Measurements from ENCODE around the gene MAP1S.
"Not testable (repeated sequence)": the region's sequence is repeated elsewhere in the genome, so short reads cannot be mapped to it uniquely, and the experiment has no call there.

The MAP1S gene

GRCh38 chr19:17762505-17763229, 43.4 kb downstream of the MAP1S start:
- peak; percentile 68 for DNase-seq (ENCODE audit: low spot score)

- no peak for DNase-seq (ENCODE audit: low spot score)
Observed at GRCh38 chr19:17764348-17764747, 45.1 kb downstream of the MAP1S start.

GRCh38 chr19:17765069-17765618, 45.9 kb downstream of the MAP1S start:
- no peak for DNase-seq (ENCODE audit: low spot score)

GRCh38 chr19:17766543-17767131, 47.4 kb downstream of the MAP1S start:
- DNase-seq (ENCODE audit: low spot score), result no peak

GRCh38 chr19:17767559-17767958, 48.3 kb downstream of the MAP1S start:
- DNase-seq (ENCODE audit: low spot score), result no peak

- no peak for DNase-seq (ENCODE audit: low spot score)
Observed at GRCh38 chr19:17770613-17771012, 51.3 kb downstream of the MAP1S start.

GRCh38 chr19:17772172-17772571, 52.9 kb downstream of the MAP1S start:
- no peak for DNase-seq (ENCODE audit: low spot score)

GRCh38 chr19:17775245-17775927, 56.1 kb downstream of the MAP1S start:
- peak; percentile 31 for DNase-seq (ENCODE audit: low spot score)

- no peak for DNase-seq (ENCODE audit: low spot score)
Observed at GRCh38 chr19:17775991-17776803, 56.9 kb downstream of the MAP1S start.

GRCh38 chr19:17777840-17778239, 58.6 kb downstream of the MAP1S start:
- not testable (repeated sequence) for DNase-seq (ENCODE audit: low spot score)

- peak; percentile 71 for DNase-seq (ENCODE audit: low spot score)
Observed at GRCh38 chr19:17778251-17778967, 59.1 kb downstream of the MAP1S start.

- DNase-seq (ENCODE audit: low spot score), result peak; percentile 85
Observed at GRCh38 chr19:17778968-17779929, 60.0 kb downstream of the MAP1S start.

- DNase-seq (ENCODE audit: low spot score), result no peak
Observed at GRCh38 chr19:17780781-17781180, 61.5 kb downstream of the MAP1S start.

GRCh38 chr19:17783721-17784120, 64.4 kb downstream of the MAP1S start:
- not testable (repeated sequence) for DNase-seq (ENCODE audit: low spot score)

All from SK-N-DZ (cell line).